Neuron (in vitro differentiated cells): ENCODE data around the gene CENPX.

Source experiments
- H2AFZ ChIP-seq: one replicate; pipeline ENCODE4 v1.6.1; 2013; ENCODE audit warnings: low read depth, mild to moderate bottlenecking, inconsistent platforms, low read length, moderate library complexity
- H3K27me3 ChIP-seq: one replicate; pipeline ENCODE4 v1.6.1; 2013; ENCODE audit warnings: low read length; ENCODE audit not compliant: insufficient read depth
- H3K36me3 ChIP-seq: one replicate; pipeline ENCODE4 v1.6.1; 2013; ENCODE audit warnings: low read length; ENCODE audit not compliant: insufficient read depth
- H3K4me1 ChIP-seq: one replicate; pipeline ENCODE4 v1.6.1; 2013; ENCODE audit warnings: low read length; ENCODE audit not compliant: insufficient read depth
- H3K4me3 ChIP-seq: 2 replicates; pipeline ENCODE4 v1.5.1; 2013; ENCODE audit warnings: mild to moderate bottlenecking, low read length, moderate library complexity
- H3K9me3 ChIP-seq: one replicate; pipeline ENCODE4 v1.6.1; 2013; ENCODE audit warnings: low read length

The CENPX gene

GRCh38 chr17:82020572-82021106, 2.0 kb downstream of the CENPX start:
- peaks cover 4% of the 10 kb centered on the region for H3K36me3 ChIP-seq
- no peaks in the 10 kb centered on the region for H3K9me3 ChIP-seq
- no peak overlapping the region for H3K4me3 ChIP-seq
- H3K4me1 ChIP-seq = peaks cover 25% of the 10 kb centered on the region
- no peaks in the 10 kb centered on the region for H3K27me3 ChIP-seq
- H2AFZ ChIP-seq = no peak overlapping the region

GRCh38 chr17:82019690-82020571, 2.7 kb downstream of the CENPX start:
- H3K9me3 ChIP-seq = no peaks in the 10 kb centered on the region
- peaks cover 4% of the 10 kb centered on the region for H3K36me3 ChIP-seq
- no peaks in the 10 kb centered on the region for H3K27me3 ChIP-seq
- no peak overlapping the region for H2AFZ ChIP-seq
- H3K4me1 ChIP-seq = peaks cover 32% of the 10 kb centered on the region
- H3K4me3 ChIP-seq = no peak overlapping the region

GRCh38 chr17:82018989-82019689, 3.5 kb downstream of the CENPX start:
- Histone ChIP-seq H2AFZ (no peak overlapping the region), H3K27me3 (no peaks in the 10 kb centered on the region), H3K9me3 (no peaks in the 10 kb centered on the region), H3K36me3 (peaks cover 4% of the 10 kb centered on the region), H3K4me1 (peaks cover 25% of the 10 kb centered on the region), H3K4me3 (no peak overlapping the region)

GRCh38 chr17:82018152-82018988, 4.3 kb downstream of the CENPX start:
- Histone ChIP-seq H3K9me3 (no peaks in the 10 kb centered on the region), H3K4me1 (peaks cover 18% of the 10 kb centered on the region), H3K36me3 (peaks cover 4% of the 10 kb centered on the region), H2AFZ (no peak overlapping the region), H3K4me3 (no peak overlapping the region), H3K27me3 (no peaks in the 10 kb centered on the region)

GRCh38 chr17:82017612-82018151, 5.0 kb downstream of the CENPX start:
- no peaks in the 10 kb centered on the region for H3K27me3 ChIP-seq
- no peaks in the 10 kb centered on the region for H3K9me3 ChIP-seq
- no peak overlapping the region for H3K4me3 ChIP-seq
- peaks cover 4% of the 10 kb centered on the region for H3K36me3 ChIP-seq
- H2AFZ ChIP-seq = no peak overlapping the region
- peaks cover 23% of the 10 kb centered on the region for H3K4me1 ChIP-seq

GRCh38 chr17:82016875-82017459, 5.7 kb downstream of the CENPX start:
- Histone ChIP-seq H3K9me3 (no peaks in the 10 kb centered on the region), H3K4me1 (peaks cover 25% of the 10 kb centered on the region), H3K27me3 (no peaks in the 10 kb centered on the region), H3K4me3 (no peak overlapping the region), H2AFZ (no peak overlapping the region), H3K36me3 (peaks cover 4% of the 10 kb centered on the region)

- Histone ChIP-seq H3K27me3 (no peaks in the 10 kb centered on the region), H3K9me3 (no peaks in the 10 kb centered on the region), H3K36me3 (peaks cover 9% of the 10 kb centered on the region), H2AFZ (no peak overlapping the region), H3K4me3 (no peak overlapping the region), H3K4me1 (peaks cover 18% of the 10 kb centered on the region)
Measured at GRCh38 chr17:82016061-82016874, 6.4 kb downstream of the CENPX start.

GRCh38 chr17:82015311-82015971, 7.2 kb downstream of the CENPX start:
- Histone ChIP-seq H2AFZ (no peak overlapping the region), H3K36me3 (peaks cover 9% of the 10 kb centered on the region), H3K27me3 (no peaks in the 10 kb centered on the region), H3K4me1 (peaks cover 16% of the 10 kb centered on the region), H3K9me3 (no peaks in the 10 kb centered on the region), H3K4me3 (no peak overlapping the region)

GRCh38 chr17:82014971-82015310, 7.7 kb downstream of the CENPX start:
- peaks cover 9% of the 10 kb centered on the region for H3K36me3 ChIP-seq
- no peaks in the 10 kb centered on the region for H3K27me3 ChIP-seq
- no peaks in the 10 kb centered on the region for H3K9me3 ChIP-seq
- H2AFZ ChIP-seq = no peak overlapping the region
- no peak overlapping the region for H3K4me3 ChIP-seq
- H3K4me1 ChIP-seq = peaks cover 16% of the 10 kb centered on the region

GRCh38 chr17:82014432-82014831, 8.2 kb downstream of the CENPX start:
- no peak overlapping the region for H3K4me3 ChIP-seq

GRCh38 chr17:82013772-82014321, 8.8 kb downstream of the CENPX start:
- Histone ChIP-seq H3K4me3 (no peak overlapping the region), H3K9me3 (no peaks in the 10 kb centered on the region), H3K27me3 (no peaks in the 10 kb centered on the region), H3K4me1 (peaks cover 16% of the 10 kb centered on the region), H3K36me3 (peaks cover 9% of the 10 kb centered on the region), H2AFZ (no peak overlapping the region)

More at GRCh38 chr17:82014432-82014831, 8.2 kb downstream of the CENPX start:
- H3K9me3 ChIP-seq = no peaks in the 10 kb centered on the region
- H3K27me3 ChIP-seq = no peaks in the 10 kb centered on the region
- H2AFZ ChIP-seq = no peak overlapping the region
- peaks cover 16% of the 10 kb centered on the region for H3K4me1 ChIP-seq
- H3K36me3 ChIP-seq = peaks cover 9% of the 10 kb centered on the region
